CD14-positive monocyte (primary cell): Measurements from ENCODE around the gene TGFA. TPM values are rescaled to one million over a fixed set of nuclear protein-coding genes. Genes with fewer than 3 reads are reported as not detected.

Experiments
- DNase-seq, 3 donors: peaks; one replicate each; pipeline ENCODE4 v3.0.0-alpha.2; 2011 to 2022
- H2AFZ ChIP-seq: 2 replicates; pipeline ENCODE4 v1.6.0; 2012; ENCODE audit warnings: mild to moderate bottlenecking, low read depth, low read length, inconsistent platforms; ENCODE audit not compliant: insufficient read depth, poor library complexity, severe bottlenecking
- H3K27ac ChIP-seq, 2 donors: 1 replicate in 1 of 2; 2 replicates in 1 of 2; pipeline ENCODE4 v1.5.1; 2012 to 2013; ENCODE audit warnings: low read length in 2 of 2, control low read depth in 1 of 2, inconsistent platforms in 1 of 2, low read depth in 1 of 2, mild to moderate bottlenecking in 1 of 2
- H3K27me3 ChIP-seq, 2 donors: one replicate each; pipeline versions ENCODE4 v1.6.0 to v1.6.1; 2011 to 2013; ENCODE audit warnings: low read length in 2 of 2; ENCODE audit not compliant: control insufficient read depth in 2 of 2, insufficient read depth in 2 of 2
- H3K36me3 ChIP-seq, 2 donors: replicated peaks in 1 of 2; 1 replicate in 1 of 2; 2 replicates in 1 of 2; pipeline versions ENCODE4 v1.5.1 to v1.6.1; 2012 to 2013; ENCODE audit warnings: low read length in 2 of 2, control low read depth in 1 of 2, inconsistent platforms in 1 of 2, mild to moderate bottlenecking in 1 of 2; ENCODE audit not compliant: insufficient read depth in 2 of 2, control insufficient read depth in 1 of 2
- H3K4me1 ChIP-seq, 2 donors: 1 replicate in 1 of 2; 2 replicates in 1 of 2; pipeline versions ENCODE4 v1.5.1 to v1.6.1; 2012 to 2013; ENCODE audit warnings: low read length in 2 of 2, control low read depth in 1 of 2, inconsistent platforms in 1 of 2, mild to moderate bottlenecking in 1 of 2, moderate library complexity in 1 of 2; ENCODE audit not compliant: insufficient read depth in 2 of 2, control insufficient read depth in 1 of 2
- H3K4me2 ChIP-seq: replicated peaks from 2 replicates; pipeline ENCODE3; 2012; ENCODE audit warnings: low read length, moderate library complexity, mild to moderate bottlenecking; ENCODE audit not compliant: poor library complexity, severe bottlenecking; ENCODE audit errors: extremely low read depth
- H3K4me3 ChIP-seq, 3 experiments: fragments of 200-600 bp in 1 of 3; sonication (generic) in 1 of 3; replicated peaks in 1 of 3; 1 replicate in 2 of 3; 2 replicates in 1 of 3; pipeline ENCODE4 v1.5.1; 2011 to 2013; ENCODE audit warnings: low read length in 3 of 3, mild to moderate bottlenecking in 3 of 3, control low read depth in 2 of 3, low read depth in 2 of 3, inconsistent platforms in 1 of 3, moderate library complexity in 1 of 3
- H3K79me2 ChIP-seq: 2 replicates; pipeline ENCODE4 v1.6.0; 2012; ENCODE audit warnings: mild to moderate bottlenecking, control low read depth, inconsistent platforms, low read length, moderate library complexity; ENCODE audit not compliant: insufficient read depth
- H3K9ac ChIP-seq: 2 replicates; pipeline ENCODE4 v1.6.0; 2017; ENCODE audit warnings: low read length, mild to moderate bottlenecking; ENCODE audit not compliant: insufficient read depth, poor library complexity, severe bottlenecking
- H3K9me3 ChIP-seq, 2 donors: replicated peaks in 1 of 2; 1 replicate in 1 of 2; 2 replicates in 1 of 2; pipeline versions ENCODE4 v1.5.1 to v1.6.1; 2012 to 2013; ENCODE audit warnings: low read length in 2 of 2, control low read depth in 1 of 2; ENCODE audit not compliant: control insufficient read depth in 1 of 2, insufficient read depth in 1 of 2
- H4K20me1 ChIP-seq: 2 replicates; pipeline ENCODE4 v1.6.0; 2012; ENCODE audit warnings: mild to moderate bottlenecking, low read length, control low read depth, moderate library complexity; ENCODE audit not compliant: insufficient read depth
- H3K27ac Mint-ChIP-seq, 7 donors: one replicate each; pipeline ENCODE4 v1.8.0; 2020; ENCODE audit warnings: mild to moderate bottlenecking in 7 of 7, mixed read lengths in 7 of 7, moderate library complexity in 6 of 7, inconsistent platforms in 2 of 7
- H3K27me3 Mint-ChIP-seq, 3 donors: one replicate each; pipeline ENCODE4 v1.8.0; 2021 to 2022; ENCODE audit warnings: low read depth in 3 of 3, mild to moderate bottlenecking in 3 of 3, mixed read lengths in 3 of 3, moderate library complexity in 3 of 3, inconsistent platforms in 1 of 3
- H3K36me3 Mint-ChIP-seq, 2 donors: one replicate each; pipeline ENCODE4 v1.8.0; 2020; ENCODE audit warnings: mixed read lengths in 2 of 2, inconsistent platforms in 1 of 2, mild to moderate bottlenecking in 1 of 2
- H3K4me1 Mint-ChIP-seq: one replicate; pipeline ENCODE4 v1.8.0; 2020; ENCODE audit warnings: mild to moderate bottlenecking, mixed read lengths
- H3K4me3 Mint-ChIP-seq, 2 donors: one replicate each; pipeline ENCODE4 v1.8.0; 2020; ENCODE audit warnings: mild to moderate bottlenecking in 2 of 2, mixed read lengths in 2 of 2, moderate library complexity in 1 of 2
- H3K9me3 Mint-ChIP-seq, 7 donors: one replicate each; pipeline ENCODE4 v1.8.0; 2020 to 2022; ENCODE audit warnings: mixed read lengths in 7 of 7, mild to moderate bottlenecking in 6 of 7, moderate library complexity in 6 of 7, inconsistent platforms in 2 of 7
- CTCF ChIP-seq: fragments of 200-600 bp; IDR thresholded peaks from one replicate; pipeline ENCODE4 v1.8.0; 2022; ENCODE audit warnings: antibody characterized with exemption, mild to moderate bottlenecking
- WGBS: methylation state at CpG from one replicate; pipeline ENCODE4 v1.1.5; 2013; ENCODE audit warnings: missing lambda C conversion rate; ENCODE audit not compliant: insufficient coverage; 5-methylcytosine and 5-hydroxymethylcytosine counted together
- intact Hi-C, 2 donors: fragments of 100-400 bp; cut with micrococcal nuclease; formaldehyde crosslinking; loops; one replicate each; pipeline versions ENCODE4 v1.15.0 to v1.15.1; 2023
- polyA plus RNA-seq, 3 donors: library from polyadenylated mRNA; depleted of rRNA in 1 of 3; unstranded in 2 of 3; stranded (reverse) in 1 of 3; fragments of 300-500 nt in 2 of 3; fragments of >200 nt in 1 of 3; fragmentation: Illumina TruSeq in 2 of 3; gene quantifications; 1 replicate in 2 of 3; 2 replicates in 1 of 3; pipeline ENCODE4 v1.2.3, GENCODE V29; 2012 to 2021

The TGFA gene
- polyA plus RNA-seq, 3 donors = 1.7 to 2.5 (median 1.7) TPM

GRCh38 chr2:70494293-70494886 is 59.2 kb downstream of the TGFA start:
- H3K9me3 Mint-ChIP-seq = peaks cover 0 to 4% (median 0%) of the 10 kb centered on the region in 7 donors
- Histone ChIP-seq H4K20me1 (no peaks in the 10 kb centered on the region), H3K27ac (no peak overlapping the region), H3K79me2 (no peaks in the 10 kb centered on the region), H3K4me3 (no peak overlapping the region), H3K36me3 (no peaks in the 10 kb centered on the region), H3K4me2 (no peak overlapping the region), H3K4me1 (no peaks in the 10 kb centered on the region), H3K9me3 (no peaks in the 10 kb centered on the region), H2AFZ (no peak overlapping the region), H3K27me3 (no peaks in the 10 kb centered on the region), H3K9ac (no peak overlapping the region)
- no CpG with 5 or more reads among the region's 3 CpGs for WGBS
- H3K4me1 Mint-ChIP-seq = peaks cover 1% of the 10 kb centered on the region
- intact Hi-C loops = loop anchor here in 1 of 2 donors (10.0 kb wide), 1 partner anchor 60 kb away; the partner anchor contains the start of gene TGFA
- H3K27me3 Mint-ChIP-seq = peaks cover 0 to 5% (median 0%) of the 10 kb centered on the region in 3 donors
- no peaks in the 10 kb centered on the region for H3K36me3 Mint-ChIP-seq
- H3K4me3 Mint-ChIP-seq = no peak overlapping the region
- no peak for TF ChIP-seq CTCF
- H3K27ac Mint-ChIP-seq = no peak overlapping the region
- no peak for DNase-seq

GRCh38 chr2:70490381-70490780 is 63.2 kb downstream of the TGFA start:
- Mint-ChIP-seq H3K4me3 (no peak overlapping the region), H3K27ac (no peak overlapping the region), H3K27me3 (peaks cover 0 to 2% (median 0%) of the 10 kb centered on the region in 3 donors), H3K9me3 (peaks cover 0 to 2% (median 0%) of the 10 kb centered on the region in 7 donors), H3K36me3 (no peaks in the 10 kb centered on the region), H3K4me1 (no peaks in the 10 kb centered on the region)
- no peaks in the 10 kb centered on the region for H3K36me3 ChIP-seq
- no peaks in the 10 kb centered on the region for H3K4me1 ChIP-seq
- no peak overlapping the region for H3K9ac ChIP-seq
- no peak overlapping the region for H3K4me2 ChIP-seq
- no peak for TF ChIP-seq CTCF
- no CpG with 5 or more reads among the region's 5 CpGs for WGBS
- H3K27ac ChIP-seq = no peak overlapping the region
- intact Hi-C loops = loop anchor here in 1 of 2 donors (10.0 kb wide), 1 partner anchor 64 kb away; the partner anchor contains the start of gene TGFA
- no peaks in the 10 kb centered on the region for H3K9me3 ChIP-seq
- no peaks in the 10 kb centered on the region for H3K27me3 ChIP-seq
- no peaks in the 10 kb centered on the region for H3K79me2 ChIP-seq
- H2AFZ ChIP-seq = no peak overlapping the region
- H3K4me3 ChIP-seq = no peak overlapping the region
- DNase-seq = no peak
- no peaks in the 10 kb centered on the region for H4K20me1 ChIP-seq
